Measurements from ENCODE around the gene SMCR8. TPM values are rescaled to one million over a fixed set of nuclear protein-coding genes. Genes with fewer than 3 reads are reported as not detected.
A peak's percentile ranks its signal among the peaks of the same experiment; 100 is the strongest.

Gene SMCR8
- total and polyA plus RNA-seq, 2 donors (not counting 3 experiments of a cell fraction or from before 2014, with no cell fraction given): 9.5 to 17.6 TPM

DNA sequence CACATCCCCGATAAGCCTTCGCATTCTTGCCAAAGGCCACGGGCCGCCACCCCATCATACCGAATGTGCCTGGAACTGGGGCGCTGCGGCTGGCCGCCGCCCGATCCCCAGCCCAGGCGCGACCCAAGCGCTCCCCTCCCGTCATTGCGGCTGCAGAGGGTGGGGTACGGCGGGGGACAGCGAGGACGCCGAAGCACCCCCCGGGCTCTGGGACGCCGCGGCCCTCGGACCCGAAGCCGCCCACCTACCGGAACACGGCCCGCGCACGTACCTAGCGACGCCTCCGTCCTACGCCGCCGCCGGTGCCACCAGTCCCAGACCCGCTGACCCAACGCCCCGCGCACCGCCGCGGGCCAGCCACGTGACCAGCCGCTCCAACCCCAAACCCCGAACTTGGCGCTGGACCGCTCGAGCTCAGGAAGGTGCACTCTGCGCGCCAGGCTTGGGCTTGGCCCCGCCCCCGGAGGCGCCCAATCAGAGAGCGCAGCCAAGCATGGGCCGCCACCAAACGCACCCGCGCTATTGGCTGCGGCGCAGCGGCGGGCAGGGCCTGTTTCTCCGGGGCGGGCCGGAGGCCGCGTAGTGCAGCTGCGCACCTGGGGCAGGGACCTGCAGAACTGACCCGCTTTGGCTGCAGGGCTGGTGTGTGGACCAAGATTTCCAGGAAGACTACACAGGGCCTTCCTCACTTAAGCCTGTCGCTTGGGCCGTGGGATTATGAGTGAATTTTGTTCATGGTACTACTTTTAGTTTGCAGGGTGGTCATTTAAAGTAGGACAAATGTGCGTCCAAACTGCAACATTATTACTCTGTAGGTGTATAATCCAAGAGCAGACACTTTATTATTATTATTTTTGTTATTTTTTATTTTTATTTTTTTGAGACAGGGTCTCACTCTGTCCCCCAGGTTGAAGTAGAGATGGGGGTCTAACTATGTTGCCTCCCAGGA lies 48.3 kb downstream of the SMCR8 start, which contains the start of gene SHMT1:
TSS of gene SHMT1 (minus strand) at position 450 of the 949 bp plus-strand sequence. CDS start 7,569 bp downstream, outside the sequence.
- ChIA-PET CTCF (no interaction called here), POLR2A (no interaction called here)
- Histone ChIP-seq H4K20me1 (replicated peaks; ENCODE audit: control insufficient read depth, extremely low read depth, insufficient read depth, low read length) (no peaks in the 10 kb centered on the region), H3K9me3 (replicated peaks; ENCODE audit: control insufficient read depth, insufficient read depth, low read length) (no peaks in the 10 kb centered on the region), H3K79me2 (ENCODE audit: control insufficient read depth, insufficient read depth, low read length) (peaks cover 8% of the 10 kb centered on the region), H3K4me3 (replicated peaks in 1 of 3; ENCODE audit: insufficient read depth in 1 of 3, low read depth in 1 of 3, low read length in 3 of 3) (peak within 1 kb of the TSS; percentile 57 to 62 (median 59)), H3K9ac (replicated peaks; ENCODE audit: extremely low read depth, insufficient read depth, low read length) (peak within 1 kb of the TSS; percentile 51), H3K4me1 (ENCODE audit: control insufficient read depth, extremely low read depth, insufficient read depth, low read length) (peaks cover 6% of the 10 kb centered on the region), H3K27ac (ENCODE audit: insufficient read depth, low read depth, low read length) (no peak within 1 kb of the TSS), H3K9me1 (replicated peaks; ENCODE audit: control insufficient read depth, extremely low read depth, insufficient read depth, low read length) (no peaks in the 10 kb centered on the region), H3K27me3 (ENCODE audit: control insufficient read depth in 2 of 2, insufficient read depth in 2 of 2, low read length in 2 of 2) (no peaks in the 10 kb centered on the region), H2AFZ (ENCODE audit: low read depth, low read length) (peak within 1 kb of the TSS; percentile 100), H3K4me2 (ENCODE audit: insufficient read depth, low read length) (peak within 1 kb of the TSS; percentile 88), H3K36me3 (ENCODE audit: control insufficient read depth in 2 of 2, extremely low read depth in 1 of 2, insufficient read depth in 2 of 2, low read length in 2 of 2) (no peaks in the 10 kb centered on the region)
- dilution Hi-C loops (cut with MboI; ENCODE audit: extremely low pct_ligation_motif_present, low sequenced_read_pairs): no loop called here
- FAIRE-seq (peak; percentile 86), DNase-seq (ENCODE audit: low read depth, low spot score) (peak; percentile 90)
- no TSS peak for BruUV-seq (replicated peaks)
- no peak for TF ChIP-seq GATA2 (IDR thresholded peaks at IDR 0.05; ENCODE audit: insufficient read depth, insufficient read length, low read depth, low read length)
- peak; percentile 70 for TF ChIP-seq POLR2A (IDR thresholded peaks at IDR 0.05; ENCODE audit: low read depth, low read length)
- peak; percentile 78 for TF ChIP-seq POLR2AphosphoS5 (IDR thresholded peaks at IDR 0.05; ENCODE audit: insufficient read depth, low read depth, low read length)
- TF ChIP-seq, protein P1, sequence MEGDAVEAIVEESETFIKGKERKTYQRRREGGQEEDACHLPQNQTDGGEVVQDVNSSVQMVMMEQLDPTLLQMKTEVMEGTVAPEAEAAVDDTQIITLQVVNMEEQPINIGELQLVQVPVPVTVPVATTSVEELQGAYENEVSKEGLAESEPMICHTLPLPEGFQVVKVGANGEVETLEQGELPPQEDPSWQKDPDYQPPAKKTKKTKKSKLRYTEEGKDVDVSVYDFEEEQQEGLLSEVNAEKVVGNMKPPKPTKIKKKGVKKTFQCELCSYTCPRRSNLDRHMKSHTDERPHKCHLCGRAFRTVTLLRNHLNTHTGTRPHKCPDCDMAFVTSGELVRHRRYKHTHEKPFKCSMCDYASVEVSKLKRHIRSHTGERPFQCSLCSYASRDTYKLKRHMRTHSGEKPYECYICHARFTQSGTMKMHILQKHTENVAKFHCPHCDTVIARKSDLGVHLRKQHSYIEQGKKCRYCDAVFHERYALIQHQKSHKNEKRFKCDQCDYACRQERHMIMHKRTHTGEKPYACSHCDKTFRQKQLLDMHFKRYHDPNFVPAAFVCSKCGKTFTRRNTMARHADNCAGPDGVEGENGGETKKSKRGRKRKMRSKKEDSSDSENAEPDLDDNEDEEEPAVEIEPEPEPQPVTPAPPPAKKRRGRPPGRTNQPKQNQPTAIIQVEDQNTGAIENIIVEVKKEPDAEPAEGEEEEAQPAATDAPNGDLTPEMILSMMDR (IDR thresholded peaks at IDR 0.05; ENCODE audit: extremely low read depth in 1 of 2, insufficient read depth in 1 of 2, low read depth in 1 of 2, low read length in 2 of 2): no peak
- no peak for TF ChIP-seq MYC (IDR thresholded peaks at IDR 0.05; ENCODE audit: low read depth, low read length)
- TF ChIP-seq, protein P2, sequence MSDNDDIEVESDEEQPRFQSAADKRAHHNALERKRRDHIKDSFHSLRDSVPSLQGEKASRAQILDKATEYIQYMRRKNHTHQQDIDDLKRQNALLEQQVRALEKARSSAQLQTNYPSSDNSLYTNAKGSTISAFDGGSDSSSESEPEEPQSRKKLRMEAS (IDR thresholded peaks at IDR 0.05; ENCODE audit: insufficient read depth, insufficient read length): peak; percentile 70
- TF ChIP-seq EZH2 (IDR thresholded peaks at IDR 0.05; ENCODE audit: borderline replicate concordance, low read depth, low read length, severe bottlenecking): no peak
- no peak for TF ChIP-seq FOS (IDR thresholded peaks at IDR 0.05; ENCODE audit: borderline replicate concordance, insufficient read depth, low read length)
- TF ChIP-seq JUN (IDR thresholded peaks at IDR 0.05; ENCODE audit: borderline replicate concordance, insufficient read depth, insufficient read length, low read depth): no peak
- intact Hi-C loops (cut with micrococcal nuclease): loop anchor here (1.0 kb wide), 1 partner anchor 49 kb away; the partner anchor contains the start of gene TOP3A
